Left hindlimb (tissue), 1 donor: ENCODE data around the gene CD160.
"Not testable (repeated sequence)": the region's sequence is repeated elsewhere in the genome, so short reads cannot be mapped to it uniquely, and the experiment has no call there.

Experiments
- DNase-seq: peaks from one replicate; pipeline ENCODE4 v3.0.0-alpha.2; 2018

Gene CD160

DNA sequence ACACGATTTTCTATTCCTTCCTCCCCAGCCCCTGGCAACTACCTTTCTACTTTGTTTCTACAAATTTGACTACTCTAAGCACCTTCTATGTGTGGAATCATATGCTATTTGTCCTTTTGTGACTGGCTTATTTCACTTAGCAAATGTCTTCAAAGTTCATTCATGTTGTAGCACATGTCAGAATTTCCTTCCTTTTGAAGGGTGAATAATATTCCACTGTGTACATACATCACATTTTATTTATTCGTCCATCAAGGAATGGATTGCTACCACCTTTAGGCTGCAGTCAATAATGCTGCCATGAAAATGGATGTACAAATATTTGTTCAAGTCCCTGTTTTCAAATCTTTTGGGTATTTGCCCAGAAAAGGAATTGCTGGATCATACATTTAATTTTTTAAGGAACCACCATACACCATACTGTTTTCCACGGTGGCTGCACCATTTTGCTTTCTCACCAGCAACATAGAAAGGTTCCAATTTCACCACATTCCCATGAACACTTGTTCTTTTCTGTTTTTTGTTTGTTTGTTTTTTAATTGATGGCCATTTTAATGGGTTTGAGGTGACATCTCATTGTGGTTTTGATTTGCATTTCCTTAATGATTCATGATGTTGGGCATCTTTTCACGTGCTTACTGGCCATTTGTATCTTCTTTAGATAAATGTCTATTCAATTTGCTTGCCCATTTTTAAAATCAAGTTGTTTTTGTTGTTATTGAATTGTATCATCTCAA, 8.8 kb upstream of the CD160 start:
- DNase-seq, result no peak

DNA sequence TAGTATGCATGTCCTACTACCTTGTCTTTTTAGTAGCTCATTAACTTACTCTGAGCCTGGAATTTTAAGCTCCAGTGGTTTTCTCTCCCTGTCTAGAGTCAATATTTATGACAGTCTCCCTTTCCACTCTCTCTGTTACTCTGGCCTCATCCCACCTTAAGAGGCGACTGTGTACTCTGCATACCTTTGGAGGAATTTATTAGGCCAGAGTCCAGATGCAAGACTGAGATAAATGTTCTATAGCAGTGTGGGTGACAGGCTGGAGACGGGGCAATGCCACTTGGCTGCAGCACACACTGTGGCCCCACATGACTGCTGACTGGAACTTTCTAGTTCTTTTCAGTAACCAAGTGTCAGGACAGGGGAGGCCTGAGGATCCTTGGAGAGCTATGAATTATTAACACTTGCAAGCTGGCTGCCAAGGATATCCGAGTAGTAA, 8.1 kb upstream of the CD160 start:
- DNase-seq, result no peak

DNA sequence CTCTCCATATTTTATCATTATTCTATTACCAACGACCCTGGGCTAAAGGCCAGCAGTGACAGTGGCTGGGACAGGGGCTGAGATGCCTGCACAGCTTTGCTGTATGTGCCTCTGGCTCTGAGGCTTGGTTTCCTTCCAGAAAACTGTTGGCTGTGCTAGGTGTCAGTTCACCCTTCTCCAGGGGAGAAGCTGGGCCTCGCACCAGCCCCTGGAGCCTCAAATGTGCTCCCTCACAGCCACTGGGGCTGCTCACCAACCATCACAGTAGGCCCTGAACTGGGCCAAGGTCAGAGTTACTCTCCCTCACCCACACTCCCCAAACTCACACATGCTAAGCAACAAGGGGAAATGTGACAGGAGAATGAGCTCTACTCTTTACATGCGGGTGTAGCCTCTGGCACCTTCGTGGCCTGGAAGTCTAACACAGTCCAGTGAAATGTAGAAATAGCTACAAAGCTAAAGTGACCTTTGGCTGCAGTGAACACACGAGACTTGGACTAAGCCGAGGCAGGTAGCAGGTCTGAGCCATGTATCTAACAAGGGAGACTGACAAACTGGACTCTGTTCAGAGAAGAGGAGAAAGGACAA, 4.7 kb upstream of the CD160 start:
- no peak for DNase-seq

DNA sequence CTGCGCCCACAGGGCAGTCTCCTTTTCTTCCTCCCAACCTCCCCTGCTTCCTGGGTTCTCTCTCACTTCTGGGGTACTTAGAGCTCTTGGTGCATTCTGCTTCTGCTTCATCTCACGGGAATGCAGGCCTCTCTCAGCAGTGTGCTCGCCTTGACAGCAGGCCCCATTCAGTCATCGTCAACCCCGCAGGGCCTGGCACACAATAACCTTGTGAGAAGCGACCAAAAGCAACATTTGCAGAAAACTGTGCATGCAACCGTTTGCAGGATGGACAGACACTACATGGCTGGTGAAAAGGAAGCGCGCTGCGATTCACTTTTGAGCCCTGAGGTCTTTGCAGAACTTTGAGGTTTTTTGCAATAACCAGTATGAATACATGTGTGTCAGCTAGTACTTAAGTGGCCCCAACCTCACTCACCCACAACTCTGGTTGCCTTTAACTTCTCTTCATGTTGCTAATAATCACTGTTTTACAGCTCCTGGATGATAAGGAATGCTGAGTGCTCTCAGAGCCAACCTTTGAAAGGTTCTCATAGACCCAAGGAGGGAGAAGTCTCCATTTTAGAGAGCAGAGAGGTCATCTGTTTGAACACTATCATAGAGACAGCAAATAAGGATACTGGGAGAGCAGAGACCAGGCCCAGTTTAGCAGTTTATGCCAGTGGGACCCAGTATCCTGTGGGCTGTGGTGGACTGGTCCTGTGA, 2.5 kb upstream of the CD160 start:
- DNase-seq, result no peak

DNA sequence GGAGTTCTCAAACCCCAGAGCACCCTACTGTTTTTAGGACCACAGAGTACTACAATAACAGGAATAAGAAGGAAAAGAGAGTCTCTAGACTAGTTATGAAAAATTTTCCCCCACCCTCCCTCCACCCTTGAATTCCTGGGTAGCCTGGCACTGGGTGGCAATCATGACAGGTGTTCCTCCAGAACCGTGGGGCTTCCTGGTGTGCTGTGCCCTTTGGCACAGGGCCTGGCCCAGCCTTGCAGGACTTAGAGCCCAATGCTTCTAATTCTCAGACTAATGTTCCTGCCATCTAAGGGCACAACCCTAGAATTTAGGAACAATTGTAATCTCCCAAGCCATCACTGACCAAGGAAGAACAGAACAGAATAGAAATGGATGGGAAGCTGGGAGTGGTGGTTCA, 1.5 kb upstream of the CD160 start:
- DNase-seq, result no peak

DNA sequence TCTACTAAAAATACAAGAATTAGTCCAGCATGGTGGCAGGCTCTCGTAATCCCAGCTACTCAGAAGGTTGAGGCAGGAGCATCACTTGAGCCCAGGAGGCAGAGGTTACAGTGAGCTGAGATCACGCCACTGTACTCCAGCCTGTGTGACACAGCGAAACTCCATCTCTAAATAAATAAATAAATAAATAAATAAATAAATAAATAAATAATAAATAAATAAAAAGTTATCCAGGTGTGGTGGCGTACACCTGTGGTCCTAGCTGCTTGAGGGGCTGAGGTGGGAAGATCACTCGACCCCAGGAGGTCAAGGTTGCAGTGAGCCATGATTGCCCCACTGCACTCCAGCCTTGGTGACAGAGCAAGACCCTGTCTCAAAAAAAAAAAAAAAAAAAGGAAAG, 834 bp upstream of the CD160 start:
- not testable (repeated sequence) for DNase-seq

DNA sequence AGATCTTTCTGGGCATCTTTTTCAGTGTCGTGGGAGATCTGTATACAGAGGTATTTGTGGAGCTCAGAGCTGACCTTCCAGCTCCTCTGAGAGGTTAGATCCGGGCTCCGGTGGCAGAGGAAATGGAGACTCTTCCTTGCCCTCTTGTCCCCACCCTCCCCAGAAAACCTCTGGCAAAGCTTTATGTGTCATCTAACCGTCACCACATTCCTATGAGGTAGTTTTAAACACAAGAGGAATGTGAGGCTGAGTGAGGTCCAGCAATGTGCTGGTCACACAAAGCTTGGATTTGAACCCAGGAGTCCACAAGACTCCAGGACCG, 1.2 kb downstream of the CD160 start:
- no peak for DNase-seq

DNA sequence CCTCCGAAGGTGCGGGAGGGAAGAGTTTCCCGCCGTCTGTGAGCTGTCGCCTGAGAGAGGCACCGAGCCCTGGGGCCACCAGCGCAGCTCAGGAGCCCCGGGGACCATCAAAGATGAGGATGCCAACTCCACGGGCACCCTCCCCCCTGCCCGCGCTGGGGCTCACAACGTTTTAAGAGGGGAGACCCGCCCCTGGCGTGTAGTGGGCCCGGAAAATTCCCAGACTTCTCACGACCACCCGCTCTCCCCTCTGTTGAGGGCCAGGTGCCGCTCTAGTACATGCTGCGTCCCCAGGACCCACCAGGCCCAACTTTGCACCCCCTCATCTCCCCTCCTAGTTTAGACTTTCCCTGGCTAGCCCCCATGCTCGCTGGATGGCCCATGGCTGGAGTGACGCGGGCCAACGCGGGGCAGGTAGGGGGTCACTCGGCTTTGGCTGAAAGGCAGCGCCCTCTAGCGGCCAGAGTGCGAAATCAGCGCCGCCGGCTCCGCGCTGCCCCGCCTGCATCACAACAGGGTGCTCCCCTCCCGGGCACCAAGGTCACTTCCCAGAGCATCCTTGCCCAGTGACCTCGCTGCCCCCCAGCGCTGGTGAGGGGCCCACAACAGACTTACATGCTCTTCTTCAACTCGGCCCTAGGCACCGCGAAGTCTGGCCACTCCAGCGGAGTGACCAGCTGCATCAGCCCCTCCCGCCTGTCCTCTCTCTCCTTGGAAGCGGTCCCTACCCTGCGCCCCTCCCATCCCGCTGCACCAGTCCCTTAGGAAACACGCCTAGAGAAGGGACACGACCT, 1.8 kb downstream of the CD160 start:
- DNase-seq, result peak; percentile 66

DNA sequence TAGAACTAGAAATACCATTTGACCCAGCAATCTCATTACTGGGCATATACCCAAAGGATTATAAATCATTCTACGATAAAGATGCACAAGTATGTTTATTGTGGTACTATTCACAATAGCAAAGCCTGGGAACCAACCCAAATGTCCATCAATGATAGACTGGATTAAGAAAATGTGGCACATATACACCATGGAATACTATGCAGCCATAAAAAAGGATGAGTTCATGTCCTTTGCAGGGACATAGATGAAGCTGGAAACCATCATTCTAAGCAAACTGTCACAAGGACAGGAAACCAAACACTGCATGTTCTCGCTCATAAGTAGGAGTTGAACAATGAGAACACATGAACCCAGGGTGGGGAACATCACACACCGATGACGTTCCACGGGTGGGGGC, 6.9 kb downstream of the CD160 start:
- not testable (repeated sequence) for DNase-seq

DNA sequence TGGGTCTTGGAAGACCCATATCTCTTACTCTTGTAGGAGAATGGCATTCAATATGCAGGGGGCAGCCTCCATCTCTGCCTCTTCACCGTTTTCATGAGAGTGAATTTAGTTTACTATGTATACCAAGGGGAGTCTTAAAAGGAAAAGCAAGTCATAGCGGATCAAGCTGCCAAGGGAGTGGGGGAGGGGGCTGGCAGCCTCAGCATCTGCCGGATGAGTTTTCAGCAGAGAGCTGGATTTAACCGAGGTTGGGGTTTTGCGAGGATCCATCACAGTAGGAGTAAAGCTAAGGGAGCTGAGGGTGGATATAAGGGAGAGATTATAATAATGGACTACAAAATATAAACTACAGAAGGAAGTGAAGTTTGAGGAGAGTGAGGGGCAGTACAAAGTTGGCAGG, 9.9 kb downstream of the CD160 start:
- no peak for DNase-seq

DNA sequence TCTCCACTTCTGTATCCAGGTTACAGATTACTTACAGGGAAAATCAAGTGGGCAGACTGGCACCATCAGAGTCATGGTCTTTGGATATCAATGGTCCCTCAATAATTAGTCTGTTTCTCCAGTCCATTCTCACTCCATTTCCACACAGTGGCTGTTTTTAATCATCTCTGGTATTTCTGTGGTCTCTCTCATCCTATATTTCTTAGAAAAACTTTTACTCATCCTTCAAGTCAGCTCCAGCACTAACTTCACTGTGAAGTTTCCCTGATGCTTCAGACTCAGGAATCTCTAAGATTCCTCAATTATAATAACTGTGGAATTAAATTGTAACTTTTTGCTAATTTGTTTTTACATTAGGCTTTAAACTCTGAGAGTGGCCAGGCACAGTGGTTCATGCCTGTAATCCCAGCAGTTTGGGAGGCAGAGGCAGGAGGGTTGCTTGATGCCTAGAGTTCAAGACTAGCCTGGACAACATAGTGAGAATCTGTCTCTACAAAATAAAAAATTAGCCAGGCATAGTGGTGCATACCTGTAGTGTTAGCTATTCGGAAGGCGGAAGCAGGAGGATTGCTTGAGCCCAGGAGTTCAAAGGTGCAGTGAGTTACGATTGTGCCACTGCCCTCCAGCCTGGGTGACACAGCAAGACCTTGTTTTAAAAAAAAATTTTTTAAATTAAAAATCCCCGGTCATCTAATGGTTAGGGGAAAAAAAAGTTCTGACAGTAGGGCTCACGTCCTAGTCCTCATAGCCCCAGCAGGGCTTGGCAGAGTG, 10.6 kb downstream of the CD160 start:
- DNase-seq, result no peak

DNA sequence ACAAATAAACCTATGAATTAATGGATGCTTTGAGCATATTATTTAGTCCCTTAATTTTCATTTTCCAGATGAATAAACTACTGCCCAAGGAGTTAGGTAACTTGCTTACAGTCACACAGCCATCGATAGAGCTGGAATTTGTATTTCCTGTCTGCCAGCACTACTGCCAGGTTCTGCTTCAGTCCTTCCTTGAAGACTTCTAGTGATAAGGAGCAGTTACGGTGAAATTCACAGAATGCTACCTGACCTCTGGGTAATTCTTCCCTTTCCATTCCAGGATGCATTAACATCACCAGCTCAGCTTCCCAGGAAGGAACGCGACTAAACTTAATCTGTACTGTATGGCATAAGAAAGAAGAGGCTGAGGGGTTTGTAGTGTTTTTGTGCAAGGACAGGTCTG, 11.2 kb downstream of the CD160 start:
- no peak for DNase-seq

DNA sequence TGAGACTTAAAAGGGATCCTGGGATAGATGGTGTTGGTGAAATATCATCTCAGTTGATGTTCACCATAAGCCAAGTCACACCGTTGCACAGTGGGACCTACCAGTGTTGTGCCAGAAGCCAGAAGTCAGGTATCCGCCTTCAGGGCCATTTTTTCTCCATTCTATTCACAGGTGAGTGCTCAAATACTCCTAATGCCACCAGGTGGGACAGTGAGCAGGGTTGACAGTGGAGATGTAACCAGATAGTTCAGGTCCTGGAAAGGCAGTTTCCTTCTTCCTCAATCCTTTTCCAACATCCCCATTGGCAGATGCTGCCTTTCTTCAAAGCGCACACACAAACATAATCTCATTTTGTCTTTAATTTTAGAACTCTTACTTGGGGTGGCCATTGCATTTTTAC, 11.6 kb downstream of the CD160 start:
- no peak for DNase-seq

DNA sequence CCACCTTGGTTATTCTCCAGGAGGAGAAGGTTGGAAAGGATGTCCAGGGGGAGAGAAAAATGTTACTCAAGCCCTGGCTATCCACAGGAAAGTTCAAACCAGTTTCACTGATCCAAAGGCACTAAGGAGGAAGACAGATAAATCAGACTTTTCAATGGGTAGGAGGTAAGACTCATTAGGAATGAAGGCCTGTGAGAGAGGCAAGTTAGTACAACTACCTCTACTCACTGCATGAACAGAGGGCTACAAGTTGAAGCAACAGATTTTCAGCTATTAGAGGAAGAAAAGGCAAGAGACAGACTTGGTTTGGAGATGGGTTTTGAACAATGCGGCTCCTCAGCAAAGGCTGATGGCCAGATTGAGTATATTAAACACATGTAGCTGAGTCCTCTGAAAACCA, 16.9 kb downstream of the CD160 start:
- DNase-seq, result no peak

DNA sequence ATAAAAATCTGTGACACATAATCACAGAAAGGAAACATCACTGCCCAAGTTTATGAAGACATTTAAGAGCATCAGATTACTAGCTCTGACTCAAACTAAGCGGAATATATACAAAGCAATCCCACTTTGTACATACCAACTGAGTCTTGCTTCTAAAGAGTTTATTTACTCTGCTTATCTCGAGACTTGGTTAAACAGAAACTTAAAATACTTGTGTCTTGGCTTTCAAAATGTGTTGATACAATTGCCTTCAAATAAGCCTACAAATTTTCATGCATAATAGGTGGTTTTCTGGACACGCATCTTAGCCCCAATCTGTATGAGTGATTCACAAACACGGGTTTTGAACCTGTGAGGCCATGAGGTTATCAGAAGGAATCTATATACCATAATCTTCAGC, 21.0 kb downstream of the CD160 start:
- DNase-seq, result no peak

DNA sequence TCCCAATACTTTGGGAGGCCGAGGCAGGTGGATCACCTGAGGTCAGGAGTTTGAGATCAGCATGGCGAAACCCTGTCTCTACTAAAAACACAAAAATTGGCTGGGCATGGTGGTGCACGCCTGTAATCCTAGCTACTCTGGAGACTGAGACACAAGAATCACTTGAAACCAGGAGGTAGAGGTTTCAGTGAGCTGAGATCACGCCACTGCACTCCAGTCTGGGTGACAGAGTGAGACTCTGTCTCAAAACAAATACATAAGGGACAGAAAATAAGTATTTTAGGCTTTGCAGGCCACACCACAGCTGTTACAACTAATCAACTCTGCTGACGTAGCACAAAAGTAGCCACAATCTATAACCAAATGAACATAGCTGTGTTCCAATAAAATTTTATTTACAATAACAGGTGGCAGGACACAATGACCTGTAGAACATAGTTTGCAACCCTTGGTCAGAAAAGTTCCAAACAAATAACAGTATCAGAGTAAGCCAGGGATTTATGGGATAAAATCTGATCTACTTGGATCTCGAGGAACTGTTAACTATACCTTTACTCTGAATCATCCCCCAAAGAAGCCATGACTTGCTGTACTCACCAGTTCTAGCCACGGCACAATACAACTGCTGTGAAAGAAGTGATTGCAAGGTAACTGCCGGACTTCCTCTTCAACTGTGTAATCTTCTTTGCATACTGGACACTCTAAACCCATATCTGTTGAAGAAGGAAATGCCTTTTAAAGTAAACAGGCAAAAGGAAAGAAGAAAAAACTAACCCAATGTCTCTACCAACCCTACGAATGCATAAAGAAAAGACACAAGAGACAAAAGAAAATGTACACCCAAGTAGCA, 28.3 kb downstream of the CD160 start:
- DNase-seq, result no peak

DNA sequence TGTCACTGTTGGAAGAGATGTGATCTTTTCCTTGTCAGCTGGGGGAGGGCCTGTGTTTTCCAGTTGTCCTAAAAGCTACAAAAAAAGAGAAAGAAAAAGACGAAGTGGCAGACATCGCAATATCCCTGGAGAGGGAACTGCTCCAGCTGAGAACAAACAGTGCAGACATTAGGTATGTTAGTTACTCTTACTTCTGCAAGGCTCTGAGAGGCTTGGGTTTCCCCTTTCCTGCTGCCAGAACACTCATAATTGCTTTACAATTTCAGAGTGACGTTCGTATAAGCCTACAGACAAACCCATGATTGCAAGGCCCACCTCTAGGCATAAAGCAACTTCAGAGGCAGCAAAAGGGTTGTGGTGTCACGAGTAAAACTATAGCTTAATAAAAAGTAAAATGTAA, 31.1 kb downstream of the CD160 start:
- no peak for DNase-seq

DNA sequence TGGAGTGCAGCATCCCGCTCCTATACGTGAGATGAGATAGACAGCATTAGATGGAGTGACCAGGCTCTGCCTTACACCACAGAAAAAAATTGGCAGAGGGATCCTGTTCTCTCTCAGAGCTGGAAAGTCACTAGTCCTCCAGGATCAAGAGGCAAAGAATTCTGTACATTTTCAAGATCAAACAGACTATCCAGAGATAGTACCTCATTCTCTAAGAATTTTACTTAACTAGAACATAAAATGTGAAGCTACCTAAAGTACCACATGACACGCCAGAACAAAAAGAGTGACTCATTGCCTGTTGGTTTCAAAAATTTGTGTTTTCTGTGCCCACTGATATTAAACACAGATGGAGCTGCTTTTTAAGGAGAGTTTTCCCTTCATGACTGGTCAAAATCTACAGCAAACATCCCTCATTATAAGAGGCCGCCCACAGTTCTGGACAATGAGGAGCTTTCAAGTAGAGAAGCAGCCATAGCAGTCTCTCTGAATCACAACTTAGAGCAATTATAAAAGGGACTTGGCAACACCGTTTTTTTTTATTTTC, 32.3 kb downstream of the CD160 start:
- no peak for DNase-seq

DNA sequence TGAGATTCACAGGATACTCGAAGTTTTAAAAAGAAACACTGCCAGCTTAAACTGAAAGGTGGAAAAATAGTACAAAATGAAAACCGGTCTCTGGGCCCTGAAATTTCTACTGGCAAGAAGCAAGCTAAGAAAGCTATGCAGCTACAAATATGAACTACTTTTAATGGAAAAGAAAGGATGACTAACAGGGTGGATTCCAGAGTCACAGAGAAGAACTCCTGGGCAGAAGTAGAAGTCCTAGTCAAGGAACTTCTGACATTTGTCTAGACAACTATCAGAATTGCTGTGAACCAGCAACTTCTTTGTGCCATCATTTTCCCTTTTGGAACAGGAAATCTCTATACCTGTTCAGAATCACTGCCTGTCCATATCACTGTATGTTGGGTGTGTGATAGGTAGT, 38.1 kb downstream of the CD160 start:
- DNase-seq, result no peak

DNA sequence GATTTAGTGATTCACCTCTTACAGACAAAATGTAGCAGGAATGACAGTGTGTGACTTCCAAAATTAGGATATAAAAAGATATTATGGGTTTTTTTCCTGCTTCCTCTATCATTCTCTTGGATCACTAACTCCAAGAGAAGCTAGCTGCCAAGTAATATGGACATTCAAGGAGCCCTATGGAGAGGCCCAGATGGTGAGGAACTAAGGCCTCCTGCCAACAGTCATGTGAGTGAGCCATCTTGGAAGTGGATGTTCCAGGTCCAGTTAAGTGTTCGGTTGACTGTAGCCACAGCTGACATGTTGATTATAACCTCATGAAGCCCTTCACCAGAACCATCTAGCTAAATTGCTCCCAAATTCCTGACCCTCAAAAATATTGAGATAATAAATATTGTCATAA, 38.8 kb downstream of the CD160 start:
- DNase-seq, result no peak

DNA sequence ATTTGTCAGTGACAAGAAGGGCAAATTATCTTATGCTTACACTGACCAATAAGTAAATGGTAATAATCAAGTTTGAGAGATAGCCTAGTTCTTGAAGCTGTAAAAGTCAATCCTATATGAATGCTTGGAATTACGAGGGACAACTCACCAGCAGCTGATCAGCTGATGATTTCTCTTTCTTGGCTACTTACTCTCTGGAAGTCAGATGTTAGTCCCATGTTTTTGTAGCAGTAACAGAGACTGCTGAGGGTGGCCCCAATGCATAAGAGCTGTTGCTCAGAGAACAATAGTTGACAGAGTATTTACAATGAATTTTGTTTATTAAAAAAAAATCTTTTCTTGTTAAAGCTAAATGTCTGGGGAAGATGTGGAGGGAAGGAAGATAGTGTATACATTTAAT, 39.3 kb downstream of the CD160 start:
- DNase-seq, result no peak

DNA sequence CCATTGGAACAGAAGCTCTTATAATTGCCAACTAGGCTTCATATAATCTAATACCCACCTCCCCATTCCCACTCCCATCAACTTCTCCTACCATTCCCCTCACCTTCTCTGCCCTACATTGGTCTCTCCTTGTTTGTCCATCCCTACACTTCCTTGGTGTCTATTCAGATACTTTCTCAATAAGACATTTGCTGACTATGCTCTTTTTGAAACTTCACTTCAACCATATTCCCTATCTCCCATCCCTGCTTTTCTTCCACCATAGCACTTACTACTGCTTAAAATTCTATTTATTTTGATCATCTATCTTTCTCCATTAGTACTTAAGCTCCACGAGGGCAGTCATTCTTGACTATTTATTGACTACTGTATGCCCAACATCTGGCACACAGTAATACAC, 40.4 kb downstream of the CD160 start:
- DNase-seq, result no peak
